Fibroblast of lung (primary cell): ENCODE results near the gene IRF1. TPM values are rescaled to one million over a fixed set of nuclear protein-coding genes. Genes with fewer than 3 reads are reported as not detected.
A peak's percentile ranks its signal among the peaks of the same experiment; 100 is the strongest.

Experiments used
- DNase-seq, 2 donors: peaks; one replicate each; pipeline versions ENCODE4 v3.0.0 to v3.0.0-alpha.2; 2010; ENCODE audit warnings: low read depth in 2 of 2
- H2AFZ ChIP-seq: 2 replicates; pipeline ENCODE4 v1.5.1; 2012; ENCODE audit warnings: low read length, control low read depth, inconsistent platforms
- H3K27ac ChIP-seq: 2 replicates; pipeline ENCODE4 v1.5.1; 2011; ENCODE audit warnings: low read length, control low read depth; ENCODE audit not compliant: insufficient read depth
- H3K27me3 ChIP-seq: 2 replicates; pipeline ENCODE4 v1.5.1; 2011; ENCODE audit warnings: mild to moderate bottlenecking, low read length; ENCODE audit not compliant: control insufficient read depth, insufficient read depth
- H3K36me3 ChIP-seq: 2 replicates; pipeline ENCODE4 v1.5.1; 2011; ENCODE audit warnings: low read length; ENCODE audit not compliant: control insufficient read depth, insufficient read depth
- H3K4me1 ChIP-seq: 2 replicates; pipeline ENCODE4 v1.5.1; 2011; ENCODE audit warnings: low read length; ENCODE audit not compliant: control insufficient read depth, insufficient read depth; ENCODE audit errors: extremely low read depth
- H3K4me2 ChIP-seq: 2 replicates; pipeline ENCODE4 v1.5.1; 2011; ENCODE audit warnings: low read length, control low read depth; ENCODE audit not compliant: insufficient read depth; ENCODE audit errors: extremely low read depth
- H3K4me3 ChIP-seq, 4 experiments: fragments of 200-600 bp in 1 of 4; sonication (generic) in 1 of 4; replicated peaks in 1 of 4; 2 replicates each; pipeline ENCODE4 v1.5.1; 2011 to 2016; ENCODE audit warnings: low read length in 4 of 4, low read depth in 3 of 4, mild to moderate bottlenecking in 3 of 4, control low read depth in 2 of 4, inconsistent platforms in 1 of 4, mixed read lengths in 1 of 4; ENCODE audit not compliant: insufficient read depth in 1 of 4; ENCODE audit errors: control extremely low read depth in 1 of 4
- H3K79me2 ChIP-seq: 2 replicates; pipeline ENCODE4 v1.5.1; 2012; ENCODE audit warnings: mild to moderate bottlenecking, low read length, inconsistent platforms; ENCODE audit not compliant: control insufficient read depth, insufficient read depth
- H3K9ac ChIP-seq: 2 replicates; pipeline ENCODE4 v1.5.1; 2011; ENCODE audit warnings: mild to moderate bottlenecking, low read length, control low read depth; ENCODE audit not compliant: insufficient read depth
- H3K9me3 ChIP-seq: 2 replicates; pipeline ENCODE4 v1.5.1; 2012; ENCODE audit warnings: low read depth, low read length; ENCODE audit not compliant: control insufficient read depth, insufficient read depth
- H4K20me1 ChIP-seq: 2 replicates; pipeline ENCODE4 v1.5.1; 2011; ENCODE audit warnings: low read length; ENCODE audit not compliant: control insufficient read depth, insufficient read depth; ENCODE audit errors: extremely low read depth
- EZH2 ChIP-seq: IDR thresholded peaks from 2 replicates; pipeline ENCODE4 v1.5.1; 2012; ENCODE audit warnings: low read length, control low read depth, mild to moderate bottlenecking; ENCODE audit errors: missing control alignments
- polyA plus RNA-seq, 2 donors: library from polyadenylated mRNA; depleted of rRNA in 1 of 2; stranded (reverse) in 1 of 2; unstranded in 1 of 2; fragments of >200 nt; gene quantifications; 2 replicates each; pipeline ENCODE4 v1.2.1, GENCODE V29; 2011 to 2012; ENCODE audit warnings: missing spikeins in 1 of 2
- total RNA-seq: library from RNA; depleted of rRNA; stranded (reverse); fragments of >200 nt; gene quantifications from 2 replicates; pipeline ENCODE4 v1.2.1, GENCODE V29; 2014
- TF ChIP-seq, protein P1 (sequence below), 2 donors: IDR thresholded peaks in 1 of 2; conservative IDR thresholded peaks in 1 of 2; 1 replicate in 1 of 2; 2 replicates in 1 of 2; pipeline ENCODE4 v1.5.1; 2011 to 2012; ENCODE audit warnings: low read length in 2 of 2, control low read depth in 1 of 2, inconsistent platforms in 1 of 2, low read depth in 1 of 2, mild to moderate bottlenecking in 1 of 2

IRF1 gene
- total and polyA plus RNA-seq, 2 donors (not counting 1 experiment from before 2014, with no cell fraction given): 34.7 to 37.6 TPM

DNA sequence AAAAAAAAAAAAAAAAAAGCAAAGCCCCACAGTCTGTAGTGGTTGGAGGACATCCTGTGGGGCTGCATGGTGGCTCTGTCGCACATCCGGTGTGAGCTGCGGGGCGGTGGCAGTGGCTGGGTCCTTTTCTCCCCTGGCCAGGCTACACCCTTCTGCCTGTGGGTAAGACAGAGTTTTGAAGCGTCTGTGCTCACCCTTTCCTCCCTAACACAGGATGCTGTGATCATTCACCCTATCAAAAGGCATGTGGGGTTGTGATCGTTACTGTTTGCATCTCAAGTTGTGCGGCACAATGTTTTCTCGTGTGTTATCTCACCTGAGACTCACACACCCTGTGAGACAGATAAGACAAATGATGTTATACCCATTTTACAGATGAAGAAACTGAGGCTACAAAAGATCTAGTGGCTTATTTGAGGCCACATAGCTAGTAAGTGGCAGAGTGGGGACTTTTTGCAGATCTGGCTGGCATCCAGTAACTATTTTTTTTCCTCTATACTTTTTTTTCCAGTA lies 17.5 kb downstream of the IRF1 start:
- Histone ChIP-seq H3K4me2 (no peak overlapping the region), H4K20me1 (no peaks in the 10 kb centered on the region), H3K4me1 (peaks cover 13% of the 10 kb centered on the region), H3K27ac (no peak overlapping the region), H2AFZ (no peak overlapping the region), H3K27me3 (no peaks in the 10 kb centered on the region), H3K4me3 (no peak overlapping the region), H3K79me2 (no peaks in the 10 kb centered on the region), H3K9me3 (no peaks in the 10 kb centered on the region), H3K9ac (no peak overlapping the region), H3K36me3 (peaks cover under 1% of the 10 kb centered on the region)
- TF ChIP-seq, protein P1, sequence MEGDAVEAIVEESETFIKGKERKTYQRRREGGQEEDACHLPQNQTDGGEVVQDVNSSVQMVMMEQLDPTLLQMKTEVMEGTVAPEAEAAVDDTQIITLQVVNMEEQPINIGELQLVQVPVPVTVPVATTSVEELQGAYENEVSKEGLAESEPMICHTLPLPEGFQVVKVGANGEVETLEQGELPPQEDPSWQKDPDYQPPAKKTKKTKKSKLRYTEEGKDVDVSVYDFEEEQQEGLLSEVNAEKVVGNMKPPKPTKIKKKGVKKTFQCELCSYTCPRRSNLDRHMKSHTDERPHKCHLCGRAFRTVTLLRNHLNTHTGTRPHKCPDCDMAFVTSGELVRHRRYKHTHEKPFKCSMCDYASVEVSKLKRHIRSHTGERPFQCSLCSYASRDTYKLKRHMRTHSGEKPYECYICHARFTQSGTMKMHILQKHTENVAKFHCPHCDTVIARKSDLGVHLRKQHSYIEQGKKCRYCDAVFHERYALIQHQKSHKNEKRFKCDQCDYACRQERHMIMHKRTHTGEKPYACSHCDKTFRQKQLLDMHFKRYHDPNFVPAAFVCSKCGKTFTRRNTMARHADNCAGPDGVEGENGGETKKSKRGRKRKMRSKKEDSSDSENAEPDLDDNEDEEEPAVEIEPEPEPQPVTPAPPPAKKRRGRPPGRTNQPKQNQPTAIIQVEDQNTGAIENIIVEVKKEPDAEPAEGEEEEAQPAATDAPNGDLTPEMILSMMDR (conservative IDR thresholded peaks at IDR 0.05 in 1 of 2, IDR thresholded peaks at IDR 0.05 in 1 of 2; ENCODE audit: low read depth in 1 of 2, low read length in 2 of 2): no peak
- TF ChIP-seq EZH2: no peak
- no peak for DNase-seq

DNA sequence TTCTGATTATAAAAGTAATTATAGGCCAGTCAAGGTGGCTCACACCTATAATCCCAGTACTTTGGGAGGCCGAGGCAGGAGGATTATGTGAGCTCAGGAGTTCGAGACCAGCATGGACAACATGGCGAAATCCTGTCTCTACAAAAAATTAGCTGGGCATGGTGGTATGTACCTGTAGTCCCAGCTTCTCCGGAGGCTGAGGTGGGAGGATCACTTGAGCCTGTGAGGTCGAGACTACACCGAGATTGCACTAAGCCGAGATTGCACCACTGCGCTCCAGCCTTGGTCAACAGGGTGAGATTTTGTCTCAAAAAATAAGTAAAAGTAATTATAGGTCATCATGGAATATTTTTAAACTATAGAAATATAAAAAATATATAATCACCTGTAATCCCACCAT lies 18.1 kb downstream of the IRF1 start:
- Histone ChIP-seq H3K9me3 (no peaks in the 10 kb centered on the region), H3K4me3 (no peak overlapping the region), H3K4me2 (no peak overlapping the region), H3K27me3 (no peaks in the 10 kb centered on the region), H3K79me2 (no peaks in the 10 kb centered on the region), H2AFZ (no peak overlapping the region), H4K20me1 (no peaks in the 10 kb centered on the region), H3K4me1 (peaks cover 13% of the 10 kb centered on the region), H3K36me3 (no peaks in the 10 kb centered on the region), H3K9ac (no peak overlapping the region), H3K27ac (no peak overlapping the region)
- DNase-seq: no peak
- no peak for TF ChIP-seq EZH2
- TF ChIP-seq, protein P1 (conservative IDR thresholded peaks at IDR 0.05 in 1 of 2, IDR thresholded peaks at IDR 0.05 in 1 of 2; ENCODE audit: low read depth in 1 of 2, low read length in 2 of 2): no peak

DNA sequence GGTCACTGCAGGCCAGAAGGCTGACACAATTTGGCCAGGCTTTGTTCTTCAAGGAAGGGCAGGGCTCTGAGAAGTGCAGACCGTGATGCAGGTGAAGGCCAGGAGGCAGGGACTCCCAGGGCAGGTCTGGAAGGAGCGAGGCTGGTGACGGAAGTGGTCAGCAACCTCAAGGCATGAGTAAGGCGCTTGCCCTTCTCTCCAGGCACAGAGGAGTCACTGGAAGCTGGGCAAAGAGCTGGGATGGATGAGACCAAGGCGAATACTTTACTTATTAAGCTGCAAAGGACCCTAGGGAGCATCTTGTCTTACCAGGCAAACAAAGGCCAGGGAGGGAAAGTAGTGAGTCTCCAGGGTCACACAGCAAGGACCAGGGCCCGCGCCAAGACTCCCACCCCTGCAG lies 18.6 kb downstream of the IRF1 start:
- no peak overlapping the region for H2AFZ ChIP-seq
- H3K27ac ChIP-seq: no peak overlapping the region
- no peaks in the 10 kb centered on the region for H3K79me2 ChIP-seq
- peaks cover 13% of the 10 kb centered on the region for H3K4me1 ChIP-seq
- TF ChIP-seq, protein P1 (conservative IDR thresholded peaks at IDR 0.05 in 1 of 2, IDR thresholded peaks at IDR 0.05 in 1 of 2; ENCODE audit: low read depth in 1 of 2, low read length in 2 of 2): no peak
- no peak for TF ChIP-seq EZH2
- no peaks in the 10 kb centered on the region for H3K27me3 ChIP-seq
- H3K36me3 ChIP-seq: no peaks in the 10 kb centered on the region
- H3K4me2 ChIP-seq: no peak overlapping the region
- no peak overlapping the region for H3K9ac ChIP-seq
- no peak overlapping the region for H3K4me3 ChIP-seq
- H3K9me3 ChIP-seq: no peaks in the 10 kb centered on the region
- H4K20me1 ChIP-seq: no peaks in the 10 kb centered on the region
- DNase-seq: peak in 1 of 2 donors; percentile 39
